Spleen (tissue), 7 donors: ENCODE measurements around the gene PHTF2.

ENCODE experiments used
- CTCF ChIP-seq, 11 experiments: fragments of 200-600 bp in 7 of 11; fragments of 450-650 bp in 4 of 11; sonication (generic) in 4 of 11; IDR thresholded peaks in 8 of 11; conservative IDR thresholded peaks in 3 of 11; 1 replicate in 7 of 11; 2 replicates in 4 of 11; pipeline versions ENCODE4 v1.4.0 to v1.8.0; 2016 to 2021; ENCODE audit warnings: antibody characterized with exemption in 11 of 11, inconsistent platforms in 4 of 11, mild to moderate bottlenecking in 1 of 11
- POLR2AphosphoS5 ChIP-seq, 3 donors: sonication (generic); formaldehyde crosslinking; IDR thresholded peaks; one replicate each; pipeline ENCODE4 v1.5.1; 2017; ENCODE audit warnings: antibody characterized with exemption in 3 of 3
- donor health status: DM: no; HTN: no; CAD: no; lungs with moderate emphysema.
- donor health status: DM: no; HTN: no; CAD: no.
- donor health status: DM: no; HTN: no; CAD: no.

- TF ChIP-seq POLR2AphosphoS5 (IDR thresholded peaks at IDR 0.05) (no peak), CTCF (IDR thresholded peaks at IDR 0.05 in 8 of 11, conservative IDR thresholded peaks at IDR 0.05 in 3 of 11) (no peak)
These were observed 44.6 kb downstream of the PHTF2 start for GRCh38 chr7:77843194-77843593.
